HFFc6 (cell line): Measurements from ENCODE around the gene KHNYN. TPM values are rescaled to one million over a fixed set of nuclear protein-coding genes. Genes with fewer than 3 reads are reported as not detected.

Experiments used
- DNase-seq: peaks from one replicate; pipeline ENCODE4 v3.0.0-alpha.2; 2018
- H3K27ac Mint-ChIP-seq: 2 replicates; pipeline ENCODE4 v1.8.0; 2020; ENCODE audit warnings: mild to moderate bottlenecking, mixed read lengths
- H3K27me3 Mint-ChIP-seq: 2 replicates; pipeline ENCODE4 v1.8.0; 2021; ENCODE audit warnings: mild to moderate bottlenecking, moderate library complexity, mixed read lengths; ENCODE audit not compliant: insufficient read depth
- H3K36me3 Mint-ChIP-seq: 2 replicates; pipeline ENCODE4 v1.8.0; 2021; ENCODE audit warnings: low read depth, mixed read lengths
- H3K4me1 Mint-ChIP-seq: 2 replicates; pipeline ENCODE4 v1.8.0; 2020; ENCODE audit warnings: low read depth, mixed read lengths
- H3K4me3 Mint-ChIP-seq: 2 replicates; pipeline ENCODE4 v1.8.0; 2020; ENCODE audit warnings: mild to moderate bottlenecking, moderate library complexity, mixed read lengths
- H3K9me3 Mint-ChIP-seq: 2 replicates; pipeline ENCODE4 v1.8.0; 2020; ENCODE audit warnings: mild to moderate bottlenecking, mixed read lengths
- total RNA-seq, 6 experiments: library from RNA; stranded (reverse); fragmentation: NEBNext Ultra II Directional; extraction: Animal tissue kit (Norgen Biotek cat#: 25700); gene quantifications; 2 replicates in 1 of 6; 3 replicates in 5 of 6; pipeline ENCODE4 v1.2.3, GENCODE V29; 2021
- TF ChIP-seq, protein P1 (sequence below): fragments of 200-600 bp; sonication (generic); IDR thresholded peaks from 2 replicates; pipeline ENCODE4 v1.5.0; 2021; ENCODE audit warnings: antibody characterized with exemption, mild to moderate bottlenecking

KHNYN gene
- total RNA-seq, 6 experiments from 2014 or later: 25.4 to 29.2 (median 28.0) TPM

DNA sequence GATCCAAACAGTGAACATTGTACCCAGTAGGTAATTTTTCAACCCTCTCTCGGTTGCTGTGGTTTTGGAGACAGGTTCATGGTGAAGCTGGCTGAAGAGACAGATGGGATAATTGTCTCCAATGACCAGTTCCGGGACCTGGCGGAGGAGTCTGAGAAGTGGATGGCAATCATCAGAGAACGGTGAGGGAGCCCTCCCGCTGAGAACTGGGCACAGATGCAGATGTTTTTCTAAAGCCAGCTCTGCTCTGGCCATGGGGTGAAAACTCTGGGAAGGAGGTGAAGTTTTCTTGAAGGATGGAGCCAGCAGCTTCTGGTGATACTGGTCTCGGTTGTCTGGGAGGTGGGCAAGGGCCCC, 6.2 kb downstream of the KHNYN start:
- TF ChIP-seq, protein P1, sequence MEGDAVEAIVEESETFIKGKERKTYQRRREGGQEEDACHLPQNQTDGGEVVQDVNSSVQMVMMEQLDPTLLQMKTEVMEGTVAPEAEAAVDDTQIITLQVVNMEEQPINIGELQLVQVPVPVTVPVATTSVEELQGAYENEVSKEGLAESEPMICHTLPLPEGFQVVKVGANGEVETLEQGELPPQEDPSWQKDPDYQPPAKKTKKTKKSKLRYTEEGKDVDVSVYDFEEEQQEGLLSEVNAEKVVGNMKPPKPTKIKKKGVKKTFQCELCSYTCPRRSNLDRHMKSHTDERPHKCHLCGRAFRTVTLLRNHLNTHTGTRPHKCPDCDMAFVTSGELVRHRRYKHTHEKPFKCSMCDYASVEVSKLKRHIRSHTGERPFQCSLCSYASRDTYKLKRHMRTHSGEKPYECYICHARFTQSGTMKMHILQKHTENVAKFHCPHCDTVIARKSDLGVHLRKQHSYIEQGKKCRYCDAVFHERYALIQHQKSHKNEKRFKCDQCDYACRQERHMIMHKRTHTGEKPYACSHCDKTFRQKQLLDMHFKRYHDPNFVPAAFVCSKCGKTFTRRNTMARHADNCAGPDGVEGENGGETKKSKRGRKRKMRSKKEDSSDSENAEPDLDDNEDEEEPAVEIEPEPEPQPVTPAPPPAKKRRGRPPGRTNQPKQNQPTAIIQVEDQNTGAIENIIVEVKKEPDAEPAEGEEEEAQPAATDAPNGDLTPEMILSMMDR: no peak
- Mint-ChIP-seq H3K9me3 (no peaks in the 10 kb centered on the region), H3K36me3 (peaks cover 33% of the 10 kb centered on the region), H3K27ac (peak overlapping the region; percentile 59; the same call in 1 of the 2 replicates), H3K4me3 (no peak overlapping the region), H3K27me3 (peaks cover 4% of the 10 kb centered on the region), H3K4me1 (peaks cover 46% of the 10 kb centered on the region)
- no peak for DNase-seq

DNA sequence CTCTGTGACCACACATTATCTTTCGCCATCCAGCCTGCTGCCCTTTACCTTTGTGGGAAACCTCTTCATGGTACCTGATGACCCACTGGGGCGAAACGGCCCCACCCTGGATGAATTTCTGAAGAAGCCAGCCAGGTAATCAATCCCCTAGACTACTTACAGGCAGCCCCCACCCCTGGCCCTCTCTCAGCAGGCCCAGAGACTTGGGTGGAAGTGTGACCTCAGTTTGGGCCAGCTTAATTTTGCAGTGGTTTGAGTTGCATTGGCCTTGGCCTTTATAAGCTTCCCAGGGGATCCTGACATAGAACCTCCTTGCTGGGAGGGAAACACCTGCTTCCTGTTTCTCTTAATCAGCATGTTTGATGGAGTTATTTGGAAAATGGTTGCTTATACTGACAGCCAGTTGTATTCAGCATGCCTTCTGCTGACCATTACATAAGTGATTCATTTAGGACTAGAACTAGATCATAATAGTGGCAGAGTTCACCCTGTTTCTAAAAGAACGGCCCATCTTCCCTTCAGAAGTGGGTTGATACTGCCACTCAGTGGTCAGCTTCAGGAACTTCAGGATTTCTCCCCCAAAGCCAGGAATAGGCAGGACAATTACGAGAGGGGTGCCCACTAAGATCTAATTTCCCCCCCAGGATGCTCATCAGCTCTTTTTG, 6.7 kb downstream of the KHNYN start:
- peak; percentile 76 for DNase-seq
- H3K36me3 Mint-ChIP-seq: peaks cover 31% of the 10 kb centered on the region
- TF ChIP-seq, protein P1: peak; percentile 86
- peaks cover 4% of the 10 kb centered on the region for H3K27me3 Mint-ChIP-seq
- peak overlapping the region; percentile 57; the same call in 1 of the 2 replicates for H3K27ac Mint-ChIP-seq
- H3K4me1 Mint-ChIP-seq: peaks cover 46% of the 10 kb centered on the region
- no peak overlapping the region for H3K4me3 Mint-ChIP-seq
- H3K9me3 Mint-ChIP-seq: no peaks in the 10 kb centered on the region

DNA sequence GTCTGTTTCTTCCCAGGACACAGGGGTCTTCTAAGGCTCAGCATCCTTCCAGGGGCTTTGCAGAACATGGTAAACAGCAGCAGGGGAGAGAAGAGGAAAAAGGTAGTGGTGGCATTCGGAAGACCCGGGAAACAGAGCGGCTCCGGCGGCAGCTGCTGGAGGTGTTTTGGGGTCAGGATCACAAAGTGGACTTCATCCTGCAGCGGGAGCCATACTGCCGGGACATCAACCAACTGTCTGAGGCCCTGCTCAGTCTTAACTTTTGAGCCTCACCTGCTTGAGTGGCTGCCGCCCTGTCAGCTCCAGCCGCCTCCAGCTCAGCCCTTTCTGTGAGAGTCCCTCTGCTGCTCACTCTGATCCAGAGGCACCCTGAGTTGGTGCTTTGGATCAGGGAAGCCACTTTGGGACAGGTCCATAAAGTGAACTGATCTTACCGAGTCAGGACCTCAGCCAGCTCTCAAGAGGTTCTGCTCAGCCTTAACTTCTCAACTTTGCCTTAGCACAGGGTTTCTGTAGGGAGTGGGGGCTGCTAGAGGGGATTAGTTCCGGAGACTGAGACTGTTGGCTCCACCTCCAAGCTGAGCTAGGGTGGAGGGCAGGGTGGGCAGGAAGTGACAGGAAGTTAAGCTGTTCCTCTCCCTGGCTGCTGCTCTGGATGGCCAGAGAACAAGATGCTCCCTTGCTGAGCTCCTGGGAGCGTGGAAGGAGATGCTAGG, 7.4 kb downstream of the KHNYN start:
- Mint-ChIP-seq H3K9me3 (no peaks in the 10 kb centered on the region), H3K36me3 (peaks cover 25% of the 10 kb centered on the region), H3K27ac (peak overlapping the region; percentile 57; the same call in 1 of the 2 replicates), H3K4me3 (no peak overlapping the region), H3K27me3 (peaks cover 6% of the 10 kb centered on the region), H3K4me1 (peaks cover 46% of the 10 kb centered on the region)
- no peak for DNase-seq
- TF ChIP-seq, protein P1: peak; percentile 50

DNA sequence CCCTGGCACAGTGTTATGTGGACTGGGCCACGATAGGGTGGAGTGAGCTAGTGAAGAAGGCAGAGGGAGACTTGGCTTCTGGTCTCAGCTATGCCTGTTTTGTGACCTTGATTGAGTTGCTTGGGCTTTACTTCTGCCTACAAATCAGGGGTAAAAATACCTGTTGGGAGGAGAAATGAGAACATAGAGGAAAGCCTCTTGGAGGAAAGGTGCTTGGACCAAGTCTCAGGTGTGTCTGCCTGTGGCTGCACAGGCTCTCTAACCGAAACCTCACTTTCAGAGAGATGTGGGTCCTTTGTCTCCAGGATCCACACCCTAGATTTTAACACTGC, 7.9 kb downstream of the KHNYN start:
- DNase-seq: no peak
- Mint-ChIP-seq H3K36me3 (peaks cover 25% of the 10 kb centered on the region), H3K27ac (peak overlapping the region; percentile 49; the same call in 1 of the 2 replicates), H3K9me3 (no peaks in the 10 kb centered on the region), H3K27me3 (peaks cover 7% of the 10 kb centered on the region), H3K4me3 (no peak overlapping the region), H3K4me1 (peaks cover 50% of the 10 kb centered on the region)
- TF ChIP-seq, protein P1: no peak

DNA sequence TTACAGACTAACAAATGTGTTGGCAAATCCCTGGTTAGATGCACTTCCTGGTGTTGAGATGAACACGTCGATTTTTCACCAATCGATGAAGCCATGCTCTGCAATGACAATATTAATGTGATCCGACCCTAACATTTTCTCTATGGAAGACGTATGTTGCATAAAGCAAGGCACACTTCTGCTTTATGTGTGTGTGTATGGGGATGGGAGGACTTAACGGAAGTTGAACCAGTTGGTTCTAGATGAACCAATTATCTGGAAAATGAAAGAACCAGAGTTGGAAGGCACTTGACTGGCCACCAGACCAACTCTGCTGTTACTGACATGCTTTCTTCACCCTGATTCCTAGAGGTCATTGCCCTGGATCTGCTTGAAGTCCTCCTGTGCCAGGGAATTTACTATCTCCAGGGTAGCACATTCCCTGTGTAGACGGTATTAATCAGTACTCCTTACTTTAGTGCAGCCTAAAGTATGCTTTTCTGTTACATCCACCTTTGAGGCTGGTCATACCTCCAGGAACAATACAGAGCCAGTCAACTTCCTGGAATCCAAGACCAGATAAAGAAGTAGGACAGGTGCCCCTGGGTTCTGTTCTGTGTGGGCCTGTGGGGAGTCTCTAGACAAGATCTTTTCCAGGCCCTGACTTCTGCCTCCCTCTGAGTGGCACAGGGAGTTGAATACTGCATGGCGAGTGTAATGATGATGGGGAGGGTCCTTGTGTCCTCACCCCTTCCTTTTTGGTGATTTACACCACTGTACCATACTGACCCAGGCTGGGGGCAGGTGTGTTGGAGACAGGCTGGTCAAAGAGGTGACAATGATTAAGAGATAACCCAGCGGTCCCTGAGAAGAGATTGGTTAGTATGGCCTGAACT, 8.7 kb downstream of the KHNYN start:
- H3K9me3 Mint-ChIP-seq: no peaks in the 10 kb centered on the region
- 0 out of 2 replicates have a peak overlapping the region, but pooled peaks have one; percentile 2 for H3K27ac Mint-ChIP-seq
- H3K27me3 Mint-ChIP-seq: peaks cover 7% of the 10 kb centered on the region
- no peak overlapping the region for H3K4me3 Mint-ChIP-seq
- TF ChIP-seq, protein P1: no peak
- H3K4me1 Mint-ChIP-seq: peaks cover 42% of the 10 kb centered on the region
- DNase-seq: no peak
- H3K36me3 Mint-ChIP-seq: peaks cover 25% of the 10 kb centered on the region
